ENCODE measurements around the gene GPR107.

GPR107 gene

GRCh38 chr9:130111786-130112537, 58.3 kb downstream of the GPR107 start:
- DNase-seq (ENCODE audit: extremely low read depth, low read depth), result no peak

GRCh38 chr9:130112538-130113151, 58.9 kb downstream of the GPR107 start:
- DNase-seq (ENCODE audit: extremely low read depth, low read depth), result no peak
- no peak for TF ChIP-seq CTCF (IDR thresholded peaks at IDR 0.05; ENCODE audit: low read depth, low read length)

More at GRCh38 chr9:130111786-130112537, 58.3 kb downstream of the GPR107 start:
- TF ChIP-seq CTCF (IDR thresholded peaks at IDR 0.05; ENCODE audit: low read depth, low read length), result no peak

GRCh38 chr9:130114741-130115140, 61.0 kb downstream of the GPR107 start:
- no peak for TF ChIP-seq CTCF (IDR thresholded peaks at IDR 0.05; ENCODE audit: low read depth, low read length)
- no peak for DNase-seq (ENCODE audit: extremely low read depth, low read depth)

GRCh38 chr9:130116346-130116745, 62.6 kb downstream of the GPR107 start:
- DNase-seq (ENCODE audit: extremely low read depth, low read depth), result no peak
- no peak for TF ChIP-seq CTCF (IDR thresholded peaks at IDR 0.05; ENCODE audit: low read depth, low read length)

GRCh38 chr9:130117376-130117775, 63.7 kb downstream of the GPR107 start:
- no peak for TF ChIP-seq CTCF (IDR thresholded peaks at IDR 0.05; ENCODE audit: low read depth, low read length)
- DNase-seq (ENCODE audit: extremely low read depth, low read depth), result no peak

- DNase-seq (ENCODE audit: extremely low read depth, low read depth), result no peak
- TF ChIP-seq CTCF (IDR thresholded peaks at IDR 0.05; ENCODE audit: low read depth, low read length), result no peak
Measured at GRCh38 chr9:130117816-130118632, 64.3 kb downstream of the GPR107 start.

All from AG09319 (cell line).